ENCODE data around the gene TLR10.

DNA sequence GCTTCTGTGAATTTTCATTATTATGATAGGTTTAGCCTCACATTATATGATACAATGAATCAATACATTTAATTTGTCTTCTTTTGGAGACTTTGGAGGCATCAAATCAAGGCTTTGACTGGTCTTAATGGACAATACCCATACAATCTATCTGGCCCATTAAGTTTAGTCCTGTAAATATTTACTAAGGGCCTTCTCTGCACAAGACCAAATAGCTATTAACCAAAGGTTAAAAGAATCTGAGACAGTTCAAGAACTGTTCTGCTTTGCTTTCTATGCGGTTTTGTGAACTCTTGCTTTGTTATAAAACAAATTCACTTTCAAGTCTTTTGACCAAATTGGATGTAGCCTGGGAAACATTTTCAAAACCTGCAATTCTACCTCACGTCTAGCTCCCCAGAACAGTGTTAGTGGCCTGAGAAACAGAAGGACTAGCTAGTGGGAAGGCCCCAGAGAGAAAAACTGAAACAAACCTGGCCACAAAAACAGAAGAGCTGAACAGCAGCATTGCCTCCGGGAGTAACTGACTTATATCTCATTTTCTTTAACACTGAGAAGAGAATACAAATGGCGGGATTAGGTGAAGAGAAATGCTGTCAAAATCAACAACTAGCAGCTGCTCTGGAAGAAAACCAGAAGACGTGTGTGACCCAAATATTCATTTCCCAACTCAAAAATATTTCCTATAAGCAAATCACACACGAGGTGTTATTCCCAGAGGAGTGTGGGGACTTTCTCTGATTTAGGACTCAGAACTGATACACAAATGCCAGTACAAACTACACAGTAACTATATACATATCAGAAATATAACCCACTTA lies 21.3 kb upstream of the TLR10 start:
- TF ChIP-seq NFE2L2 (conservative IDR thresholded peaks at IDR 0.05; ENCODE audit: low read length) (no peak), EP300 (IDR thresholded peaks at IDR 0.05) (no peak), HDAC2 (IDR thresholded peaks at IDR 0.05) (no peak), MAZ (IDR thresholded peaks at IDR 0.05; ENCODE audit: borderline replicate concordance, low read depth, low read length) (no peak), POLR2A (IDR thresholded peaks at IDR 0.05; ENCODE audit: low read length) (no peak)
- TF ChIP-seq, protein P1, sequence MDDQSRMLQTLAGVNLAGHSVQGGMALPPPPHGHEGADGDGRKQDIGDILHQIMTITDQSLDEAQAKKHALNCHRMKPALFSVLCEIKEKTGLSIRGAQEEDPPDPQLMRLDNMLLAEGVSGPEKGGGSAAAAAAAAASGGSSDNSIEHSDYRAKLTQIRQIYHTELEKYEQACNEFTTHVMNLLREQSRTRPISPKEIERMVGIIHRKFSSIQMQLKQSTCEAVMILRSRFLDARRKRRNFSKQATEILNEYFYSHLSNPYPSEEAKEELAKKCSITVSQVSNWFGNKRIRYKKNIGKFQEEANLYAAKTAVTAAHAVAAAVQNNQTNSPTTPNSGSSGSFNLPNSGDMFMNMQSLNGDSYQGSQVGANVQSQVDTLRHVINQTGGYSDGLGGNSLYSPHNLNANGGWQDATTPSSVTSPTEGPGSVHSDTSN (IDR thresholded peaks at IDR 0.05), result no peak
- TF ChIP-seq, protein P2, sequence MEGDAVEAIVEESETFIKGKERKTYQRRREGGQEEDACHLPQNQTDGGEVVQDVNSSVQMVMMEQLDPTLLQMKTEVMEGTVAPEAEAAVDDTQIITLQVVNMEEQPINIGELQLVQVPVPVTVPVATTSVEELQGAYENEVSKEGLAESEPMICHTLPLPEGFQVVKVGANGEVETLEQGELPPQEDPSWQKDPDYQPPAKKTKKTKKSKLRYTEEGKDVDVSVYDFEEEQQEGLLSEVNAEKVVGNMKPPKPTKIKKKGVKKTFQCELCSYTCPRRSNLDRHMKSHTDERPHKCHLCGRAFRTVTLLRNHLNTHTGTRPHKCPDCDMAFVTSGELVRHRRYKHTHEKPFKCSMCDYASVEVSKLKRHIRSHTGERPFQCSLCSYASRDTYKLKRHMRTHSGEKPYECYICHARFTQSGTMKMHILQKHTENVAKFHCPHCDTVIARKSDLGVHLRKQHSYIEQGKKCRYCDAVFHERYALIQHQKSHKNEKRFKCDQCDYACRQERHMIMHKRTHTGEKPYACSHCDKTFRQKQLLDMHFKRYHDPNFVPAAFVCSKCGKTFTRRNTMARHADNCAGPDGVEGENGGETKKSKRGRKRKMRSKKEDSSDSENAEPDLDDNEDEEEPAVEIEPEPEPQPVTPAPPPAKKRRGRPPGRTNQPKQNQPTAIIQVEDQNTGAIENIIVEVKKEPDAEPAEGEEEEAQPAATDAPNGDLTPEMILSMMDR (IDR thresholded peaks at IDR 0.05), result no peak

All from A549 (cell line).